ENCODE data around the gene SH3BGRL2. TPM values are rescaled to one million over a fixed set of nuclear protein-coding genes. Genes with fewer than 3 reads are reported as not detected.

SH3BGRL2 gene
- total and polyA plus RNA-seq, 2 of the 8 experiments (the other 6 are each of a cell fraction or from before 2014, with no cell fraction given): 6.0 to 20.3 TPM

DNA sequence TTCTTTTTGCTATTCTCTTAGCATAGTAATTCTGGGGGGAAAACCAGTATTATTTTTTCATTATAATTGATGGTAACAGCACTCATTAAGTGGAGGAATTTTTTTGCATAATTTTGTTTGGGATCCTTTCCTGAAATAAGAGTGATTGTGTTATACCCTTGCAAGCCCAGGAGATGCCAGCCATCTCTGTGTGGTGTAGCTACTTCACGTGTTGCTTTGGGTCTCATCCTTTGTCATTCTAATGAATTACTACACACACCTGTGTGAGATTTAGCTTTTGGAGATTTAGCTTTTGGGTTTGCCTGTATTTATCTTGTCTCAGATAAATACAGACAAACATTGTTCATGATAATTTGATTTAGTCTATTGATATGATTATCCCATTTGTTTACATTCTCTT lies 76.5 kb downstream of the SH3BGRL2 start (continued):
- no peak for TF ChIP-seq POLR2A (IDR thresholded peaks at IDR 0.05; ENCODE audit: control extremely low read depth in 1 of 2, low read depth in 2 of 2, low read length in 2 of 2)
- TF ChIP-seq GTF2F1 (IDR thresholded peaks at IDR 0.05; ENCODE audit: borderline replicate concordance, low read depth, low read length): no peak
- no peak for TF ChIP-seq SAP30 (IDR thresholded peaks at IDR 0.05; ENCODE audit: insufficient read depth, insufficient replicate concordance, low read length)
- no peak for TF ChIP-seq MAFK (IDR thresholded peaks at IDR 0.05; ENCODE audit: low read depth, low read length)
- TF ChIP-seq RNF2 (IDR thresholded peaks at IDR 0.05; ENCODE audit: borderline replicate concordance, low read depth, low read length, missing control alignments, poor library complexity, severe bottlenecking): no peak
- no peak for TF ChIP-seq JUND (IDR thresholded peaks at IDR 0.05; ENCODE audit: low read length)
- no peak for TF ChIP-seq HDAC2 (IDR thresholded peaks at IDR 0.05; ENCODE audit: borderline replicate concordance in 1 of 2, low read depth in 2 of 2, low read length in 2 of 2)

All from H1 (cell line).